ENCODE results near the gene ATXN7L3. TPM values are rescaled to one million over a fixed set of nuclear protein-coding genes. Genes with fewer than 3 reads are reported as not detected.

Gene ATXN7L3
- total and polyA plus RNA-seq, 9 of the 15 experiments (the other 6 are each of a cell fraction or from before 2014, with no cell fraction given), result 0.62 to 66.1 (median 33.2) TPM

DNA sequence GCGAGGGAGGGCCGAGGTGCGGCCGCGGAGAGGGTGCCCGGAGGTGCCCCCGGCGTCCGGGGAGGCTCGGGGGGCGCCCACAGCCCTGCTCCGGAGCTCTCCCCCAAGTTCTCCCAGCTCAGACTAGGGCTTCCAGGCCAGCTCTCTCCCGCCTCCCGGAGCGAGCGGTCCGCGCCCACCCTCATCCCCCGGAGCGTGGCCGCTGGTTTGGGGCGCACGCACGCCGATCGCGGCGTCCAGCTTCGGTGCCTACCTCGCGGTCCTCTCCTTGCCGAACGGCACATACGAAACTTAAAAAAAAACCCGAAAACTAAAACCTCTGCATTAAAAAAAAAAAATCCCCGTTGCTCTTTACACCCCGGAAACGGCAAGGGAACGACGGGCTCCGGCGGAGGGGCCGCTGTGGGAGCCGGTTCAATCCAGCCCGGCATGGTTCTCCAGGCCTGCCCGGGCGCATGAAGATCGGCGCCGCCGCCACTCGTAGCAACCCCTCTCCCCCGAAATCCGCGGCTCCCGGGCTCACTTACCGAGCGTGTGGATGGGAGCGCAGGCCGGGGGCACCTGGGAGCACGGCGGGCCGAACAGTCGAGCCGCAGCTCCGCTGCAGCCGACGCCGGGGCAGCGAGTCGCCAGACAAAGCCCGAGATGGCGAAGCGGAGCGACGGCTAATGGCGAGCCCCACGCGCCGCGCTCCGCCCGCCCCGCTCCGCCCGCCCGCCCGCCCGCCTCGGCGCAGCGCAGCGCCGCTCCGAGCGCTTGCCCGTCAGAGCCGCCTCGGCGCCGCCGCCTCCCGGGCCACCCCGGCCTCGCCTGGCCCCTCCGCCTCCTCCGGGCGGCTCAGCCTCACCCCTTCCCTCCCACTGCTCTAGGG lies 20.8 kb upstream of the ATXN7L3 start (continued):
- no peak for TF ChIP-seq E2F5 (CRISPR knock-in tag; IDR thresholded peaks at IDR 0.05)
- TF ChIP-seq GABPB1 (CRISPR knock-in tag; IDR thresholded peaks at IDR 0.05), result peak; percentile 29; the same call in 1 of the 2 replicates
- TF ChIP-seq HMG20A (CRISPR knock-in tag; conservative IDR thresholded peaks at IDR 0.05), result no peak
- 0 out of 2 replicates have a peak, but pooled peaks have one; percentile 37 for TF ChIP-seq NKRF (IDR thresholded peaks at IDR 0.05; ENCODE audit: borderline replicate concordance)
- TF ChIP-seq ZNF124 (CRISPR knock-in tag; IDR thresholded peaks at IDR 0.05), result no peak
- peak; percentile 14 for TF ChIP-seq PHF20 (IDR thresholded peaks at IDR 0.05; ENCODE audit: partially characterized antibody)
- TF ChIP-seq SIRT6 (IDR thresholded peaks at IDR 0.05; ENCODE audit: low read depth, low read length), result no peak
- peak; percentile 94 for TF ChIP-seq CHD1 (IDR thresholded peaks at IDR 0.05; ENCODE audit: low read length)
- 0 out of 4 replicates have a peak, but pooled peaks have one; percentile 49 to 51 for TF ChIP-seq NONO (IDR thresholded peaks at IDR 0.05; ENCODE audit: low read depth in 2 of 2, low read length in 1 of 2)
- TF ChIP-seq SMAD2 (IDR thresholded peaks at IDR 0.05; ENCODE audit: low read depth, low read length), result no peak
- no peak for TF ChIP-seq ELF2 (CRISPR knock-in tag; IDR thresholded peaks at IDR 0.05)
- 0 out of 2 replicates have a peak, but pooled peaks have one; percentile 30 for TF ChIP-seq ATF7 (IDR thresholded peaks at IDR 0.05)
- TF ChIP-seq ELF1 (tag; IDR thresholded peaks at IDR 0.05), result 0 out of 2 replicates have a peak, but pooled peaks have one; percentile 14
- no peak for TF ChIP-seq MYC (IDR thresholded peaks at IDR 0.05; ENCODE audit: low read depth, low read length)
- 0 out of 2 replicates have a peak, but pooled peaks have one; percentile 54 for TF ChIP-seq MYC (CRISPR knock-in tag; IDR thresholded peaks at IDR 0.05; ENCODE audit: borderline replicate concordance, low read depth)
- no peak for TF ChIP-seq KDM1A (IDR thresholded peaks at IDR 0.05)
- no peak for TF ChIP-seq ZNF644 (tag; IDR thresholded peaks at IDR 0.05; ENCODE audit: low read depth)
- 0 out of 2 replicates have a peak, but pooled peaks have one; percentile 34 for TF ChIP-seq KAT7 (CRISPR knock-in tag; IDR thresholded peaks at IDR 0.05; ENCODE audit: borderline replicate concordance)
- peak; percentile 18 for TF ChIP-seq ERF (CRISPR knock-in tag; IDR thresholded peaks at IDR 0.05)
- TF ChIP-seq MXI1 (IDR thresholded peaks at IDR 0.05; ENCODE audit: low read depth, low read length), result no peak
- TF ChIP-seq RB1 (IDR thresholded peaks at IDR 0.05; ENCODE audit: low read depth), result peak; percentile 34; the same call in 1 of the 2 replicates
- TF ChIP-seq ZBTB7A (IDR thresholded peaks at IDR 0.05; ENCODE audit: borderline replicate concordance, control insufficient read depth, low read depth, low read length), result peak; percentile 16; the same call in 1 of the 2 replicates
- TF ChIP-seq SMAD1 (IDR thresholded peaks at IDR 0.05; ENCODE audit: low read depth, low read length, partially characterized antibody), result no peak
- TF ChIP-seq ZNF395 (CRISPR knock-in tag; IDR thresholded peaks at IDR 0.05), result no peak

Data from K562 (cell line).